ENCODE measurements around the gene CDH5. TPM values are rescaled to one million over a fixed set of nuclear protein-coding genes. Genes with fewer than 3 reads are reported as not detected.
A peak's percentile ranks its signal among the peaks of the same experiment; 100 is the strongest.

Gene CDH5
- total RNA-seq (2021) (2.4 and 3.6 TPM in 2 replicates), Bru-seq, nascent RNA (percentile 44 among the genes with signal in this experiment), BruChase-seq, experiment 1, labeled RNA remaining after a 2-hour chase (percentile 51 among the genes with signal in this experiment), BruChase-seq, experiment 2, labeled RNA remaining after a 6-hour chase (percentile 75 among the genes with signal in this experiment)
- long read RNA-seq, partial matches to known transcripts: 1 of 2 reads
- long read RNA-seq, other reads (novel, unspliced or antisense): 0 of 2 reads

DNA sequence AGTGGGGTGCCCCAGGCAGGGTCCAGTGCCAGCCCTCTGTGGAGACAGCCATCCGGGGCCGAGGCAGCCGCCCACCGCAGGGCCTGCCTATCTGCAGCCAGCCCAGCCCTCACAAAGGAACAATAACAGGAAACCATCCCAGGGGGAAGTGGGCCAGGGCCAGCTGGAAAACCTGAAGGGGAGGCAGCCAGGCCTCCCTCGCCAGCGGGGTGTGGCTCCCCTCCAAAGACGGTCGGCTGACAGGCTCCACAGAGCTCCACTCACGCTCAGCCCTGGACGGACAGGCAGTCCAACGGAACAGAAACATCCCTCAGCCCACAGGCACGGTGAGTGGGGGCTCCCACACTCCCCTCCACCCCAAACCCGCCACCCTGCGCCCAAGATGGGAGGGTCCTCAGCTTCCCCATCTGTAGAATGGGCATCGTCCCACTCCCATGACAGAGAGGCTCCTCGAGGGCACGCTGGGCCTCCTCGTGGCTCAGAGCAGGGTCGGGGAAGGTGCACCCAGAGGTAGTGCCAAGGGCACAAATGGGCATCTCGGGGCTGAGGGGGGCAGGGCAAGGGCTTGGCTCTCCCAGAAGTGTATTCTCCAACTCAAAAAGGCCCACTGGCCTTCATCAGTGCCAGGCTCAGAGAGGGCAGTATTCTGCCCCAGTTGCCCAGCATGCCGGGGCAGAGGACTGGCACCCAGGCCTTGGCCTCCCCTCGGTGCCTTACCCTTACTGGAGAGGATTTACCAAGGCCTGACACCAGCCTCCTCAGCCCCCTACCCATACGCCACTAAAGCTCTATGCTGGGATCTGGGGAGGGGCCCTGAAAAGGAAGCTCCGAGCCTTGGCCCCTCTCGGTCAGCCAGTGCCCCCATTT lies at the start of gene CDH5:
CDH5 (plus strand) TSS at position 259 of the 867 bp plus-strand sequence. CDS start 12,647 bp downstream, outside the sequence.
- H2AFZ ChIP-seq: no peak within 1 kb of the TSS
- peaks cover 16% of the 10 kb centered on the region; the same call in 1 of the 2 replicates for H3F3A ChIP-seq (ENCODE audit: insufficient read depth, low read depth)
- BruUV-seq (replicated peaks): no TSS peak
- H3K9me2 ChIP-seq (ENCODE audit: insufficient read depth): no peaks in the 10 kb centered on the region
- H3K27ac ChIP-seq: peak within 1 kb of the TSS; percentile 77
- POLR2A ChIA-PET (ENCODE audit: unreplicated experiment): no interaction called here
- no peak within 1 kb of the TSS for H3K4me3 ChIP-seq
- CTCF ChIA-PET: interaction anchor here (1.3 kb wide), 1 partner anchor 9 kb away, joined by 6 read pairs; no protein-coding TSS in a partner anchor
- H3K4me2 ChIP-seq: peak within 1 kb of the TSS; percentile 71
- no peaks in the 10 kb centered on the region for H3K36me3 ChIP-seq (ENCODE audit: low read depth)
- H3K4me1 ChIP-seq (replicated peaks; ENCODE audit: insufficient read depth): peaks cover 76% of the 10 kb centered on the region
- no peak for DNase-seq
- TF ChIP-seq CTCF (conservative IDR thresholded peaks at IDR 0.05): no peak
- TF ChIP-seq EZH2 (IDR thresholded peaks at IDR 0.05; ENCODE audit: low read depth): no peak
- no peaks in the 10 kb centered on the region for H3K9me3 ChIP-seq (ENCODE audit: insufficient read depth, low read depth)
- intact Hi-C loops (cut with micrococcal nuclease; ENCODE audit: unreplicated experiment): no loop called here
- H3K79me2 ChIP-seq (ENCODE audit: low read depth): no peaks in the 10 kb centered on the region; the same call in 1 of the 2 replicates
- H4K20me1 ChIP-seq (ENCODE audit: insufficient read depth): no peaks in the 10 kb centered on the region
- H3K27me3 ChIP-seq (ENCODE audit: insufficient read depth, low read depth): no peaks in the 10 kb centered on the region

DNA sequence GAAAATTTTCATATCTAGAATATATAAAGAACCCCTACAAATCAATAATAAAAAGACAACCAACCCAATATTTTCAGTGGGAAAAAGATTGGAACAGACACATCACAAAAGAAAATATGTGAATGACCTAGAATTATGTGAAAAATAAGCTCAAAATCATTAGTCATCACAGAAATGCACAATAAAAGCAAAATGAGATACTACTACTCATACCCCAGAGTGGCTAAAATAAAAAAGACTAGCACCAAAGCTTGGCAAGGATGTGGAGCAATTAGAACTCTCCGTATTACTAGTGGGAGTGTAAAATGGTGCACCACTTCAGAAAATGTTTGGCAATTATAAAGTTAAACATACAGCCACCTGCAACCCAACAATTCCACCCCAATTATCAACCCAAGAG lies 48.0 kb upstream of the CDH5 start:
- BruUV-seq (replicated peaks): no TSS peak
- H4K20me1 ChIP-seq (ENCODE audit: insufficient read depth): no peaks in the 10 kb centered on the region
- H3K9me3 ChIP-seq (ENCODE audit: insufficient read depth, low read depth): no peaks in the 10 kb centered on the region
- no peaks in the 10 kb centered on the region for H3F3A ChIP-seq (ENCODE audit: insufficient read depth, low read depth)
- DNase-seq: no peak
- no peaks in the 10 kb centered on the region; the same call in 1 of the 2 replicates for H3K27me3 ChIP-seq (ENCODE audit: insufficient read depth, low read depth)
- H3K27ac ChIP-seq: no peak overlapping the region
- H3K79me2 ChIP-seq (ENCODE audit: low read depth): no peaks in the 10 kb centered on the region
- no peaks in the 10 kb centered on the region for H3K36me3 ChIP-seq (ENCODE audit: low read depth)
- intact Hi-C loops (cut with micrococcal nuclease; ENCODE audit: unreplicated experiment): no loop called here
- ChIA-PET CTCF (no interaction called here), POLR2A (ENCODE audit: unreplicated experiment) (no interaction called here)
- no peak overlapping the region for H2AFZ ChIP-seq
- no peaks in the 10 kb centered on the region for H3K9me2 ChIP-seq (ENCODE audit: insufficient read depth)
- peaks cover 6% of the 10 kb centered on the region; the same call in 1 of the 2 replicates for H3K4me1 ChIP-seq (replicated peaks; ENCODE audit: insufficient read depth)
- no peak for TF ChIP-seq CTCF (conservative IDR thresholded peaks at IDR 0.05)
- H3K4me3 ChIP-seq: no peak overlapping the region
- no peak overlapping the region for H3K4me2 ChIP-seq

DNA sequence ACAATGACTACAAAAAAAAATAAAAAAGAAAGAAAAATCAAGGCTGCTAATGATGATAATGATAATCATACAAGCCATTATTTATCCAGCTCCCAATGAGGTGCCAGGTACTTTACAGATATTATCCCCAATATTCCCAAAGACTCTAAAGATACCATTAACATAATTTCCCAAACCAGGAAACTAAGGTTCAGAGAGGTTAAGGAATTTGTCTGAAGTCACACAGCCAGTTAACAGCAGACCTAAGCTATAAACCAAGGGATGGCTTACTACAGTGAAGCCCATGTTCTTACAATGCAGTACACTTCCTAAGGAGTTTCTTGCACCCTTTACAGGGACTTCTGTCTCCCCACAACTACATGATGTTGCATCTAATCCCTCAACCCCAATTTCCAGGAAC lies 45.7 kb upstream of the CDH5 start:
- H3K4me2 ChIP-seq: no peak overlapping the region
- CTCF ChIA-PET: no interaction called here
- H3K36me3 ChIP-seq (ENCODE audit: low read depth): no peaks in the 10 kb centered on the region
- no peak overlapping the region for H2AFZ ChIP-seq
- H3F3A ChIP-seq (ENCODE audit: insufficient read depth, low read depth): no peaks in the 10 kb centered on the region
- DNase-seq: no peak
- H3K4me1 ChIP-seq (replicated peaks; ENCODE audit: insufficient read depth): peaks cover under 1% of the 10 kb centered on the region; the same call in 1 of the 2 replicates
- H3K9me3 ChIP-seq (ENCODE audit: insufficient read depth, low read depth): no peaks in the 10 kb centered on the region
- BruUV-seq (replicated peaks): no TSS peak
- no peaks in the 10 kb centered on the region for H3K9me2 ChIP-seq (ENCODE audit: insufficient read depth)
- POLR2A ChIA-PET (ENCODE audit: unreplicated experiment): no interaction called here
- H3K79me2 ChIP-seq (ENCODE audit: low read depth): no peaks in the 10 kb centered on the region
- intact Hi-C loops (cut with micrococcal nuclease; ENCODE audit: unreplicated experiment): no loop called here
- H4K20me1 ChIP-seq (ENCODE audit: insufficient read depth): no peaks in the 10 kb centered on the region
- TF ChIP-seq CTCF (conservative IDR thresholded peaks at IDR 0.05) (no peak), EZH2 (IDR thresholded peaks at IDR 0.05; ENCODE audit: low read depth) (no peak)
- H3K4me3 ChIP-seq: no peak overlapping the region
- H3K27ac ChIP-seq: no peak overlapping the region
- no peaks in the 10 kb centered on the region; the same call in 1 of the 2 replicates for H3K27me3 ChIP-seq (ENCODE audit: insufficient read depth, low read depth)
